HepG2 (cell line): ENCODE results near the gene FRMD1. TPM values are rescaled to one million over a fixed set of nuclear protein-coding genes. Genes with fewer than 3 reads are reported as not detected.

Experiments
- ATAC-seq: fragments of 200-7000 bp; cut with Tn5 transposase; 3 replicates; pipeline ENCODE4 v1.9.1; 2020; ENCODE audit warnings: mild to moderate bottlenecking, moderate library complexity
- BruUV-seq: library from RNA; stranded (reverse); fragments of 400-500 nt; replicated peaks from 2 replicates; lab custom pipeline; 2021; lab: Mats Ljungman, UMichigan
- CTCF ChIA-PET: fragments of 300-600 bp; formaldehyde crosslinking; extraction: SDS; loops from one replicate; lab custom pipeline; 2021; ENCODE audit warnings: low total read pairs, inconsistent platforms, low intra/inter-chr PET ratio; lab: Yijun Ruan, JAX
- POLR2A ChIA-PET: fragments of 350-600 bp; sonication (Branson Sonifier 250); formaldehyde crosslinking; loops from one replicate; lab custom pipeline; 2020; ENCODE audit warnings: antibody characterized with exemption, inconsistent platforms; lab: Yijun Ruan, JAX
- DNase-seq: peaks from one replicate; pipeline ENCODE4 v3.0.0-alpha.2; 2015; ENCODE audit warnings: low spot score
- FAIRE-seq: peaks from 3 replicates; lab custom pipeline; 2011; peaks lifted over from hg19 to GRCh38; lab: Jason Lieb, UNC
- H2AFZ ChIP-seq: one replicate; pipeline ENCODE4 v1.6.1; 2011; ENCODE audit warnings: low read length, inconsistent platforms
- H3K27ac ChIP-seq: fragments of 300-600 bp; 3 replicates; pipeline ENCODE4 v1.8.0; 2011; ENCODE audit warnings: mixed run types, mild to moderate bottlenecking, mixed read lengths, low read length, inconsistent platforms; ENCODE audit not compliant: insufficient read depth; ENCODE audit errors: extremely low read length
- H3K27me3 ChIP-seq, 2 experiments: fragments of 200-600 bp in 1 of 2; 2 replicates in 1 of 2; 3 replicates in 1 of 2; pipeline versions ENCODE4 v1.6.0 to v1.8.0; 2011; ENCODE audit warnings: low read length in 2 of 2, mild to moderate bottlenecking in 2 of 2, moderate library complexity in 2 of 2, inconsistent platforms in 1 of 2; ENCODE audit not compliant: insufficient read depth in 2 of 2, control insufficient read depth in 1 of 2
- H3K36me3 ChIP-seq, 2 experiments: fragments of 200-600 bp in 1 of 2; replicated peaks in 1 of 2; 2 replicates in 1 of 2; 3 replicates in 1 of 2; pipeline versions ENCODE4 v1.5.1 to v1.8.0; 2011; ENCODE audit warnings: low read length in 2 of 2, inconsistent platforms in 1 of 2; ENCODE audit not compliant: insufficient read depth in 2 of 2, control insufficient read depth in 1 of 2
- H3K4me1 ChIP-seq: 2 replicates; pipeline ENCODE4 v1.5.1; 2012; ENCODE audit warnings: low read length, inconsistent platforms; ENCODE audit not compliant: insufficient read depth
- H3K4me2 ChIP-seq: 2 replicates; pipeline ENCODE4 v1.6.0; 2011; ENCODE audit warnings: low read depth, low read length, inconsistent platforms
- H3K4me3 ChIP-seq, 3 experiments: fragments of 200-600 bp in 1 of 3; sonication (generic), shearing (Covaris generic) in 1 of 3; replicated peaks in 1 of 3; 2 replicates each; pipeline ENCODE4 v1.5.1; 2011 to 2016; ENCODE audit warnings: low read length in 3 of 3, inconsistent platforms in 2 of 3, low read depth in 2 of 3, mild to moderate bottlenecking in 2 of 3, control low read depth in 1 of 3, mixed read lengths in 1 of 3; ENCODE audit not compliant: insufficient read depth in 1 of 3
- H3K79me2 ChIP-seq: one replicate; pipeline ENCODE4 v1.6.1; 2011; ENCODE audit warnings: low read length, inconsistent platforms; ENCODE audit not compliant: insufficient read depth
- H3K9ac ChIP-seq: 2 replicates; pipeline ENCODE4 v1.6.0; 2011; ENCODE audit warnings: mild to moderate bottlenecking, low read depth, low read length, inconsistent platforms; ENCODE audit not compliant: insufficient read depth
- H3K9me3 ChIP-seq: 2 replicates; pipeline ENCODE4 v1.5.1; 2012; ENCODE audit warnings: mild to moderate bottlenecking, low read length
- H4K20me1 ChIP-seq: 2 replicates; pipeline ENCODE4 v1.6.0; 2011; ENCODE audit warnings: inconsistent platforms, mild to moderate bottlenecking, low read length, moderate library complexity; ENCODE audit not compliant: insufficient read depth
- BCL3 ChIP-seq: sonication (generic); formaldehyde crosslinking; IDR thresholded peaks from 2 replicates; pipeline ENCODE4 v1.5.1; 2020; ENCODE audit warnings: mild to moderate bottlenecking, missing genetic modification reagents, moderate library complexity
- CENPT ChIP-seq: sonication (generic); formaldehyde crosslinking; IDR thresholded peaks from 2 replicates; pipeline ENCODE4 v1.8.0; 2022; ENCODE audit warnings: low read depth, mild to moderate bottlenecking, moderate library complexity, missing genetic modification reagents
- MIER3 ChIP-seq: IDR thresholded peaks from 2 replicates; pipeline ENCODE4 v1.6.1; 2016; ENCODE audit warnings: missing compliant biosample characterization, borderline replicate concordance
- SP1 ChIP-seq, 2 experiments: fragments of 450-650 bp in 1 of 2; sonication (generic) in 1 of 2; formaldehyde crosslinking in 1 of 2; IDR thresholded peaks; 2 replicates each; pipeline versions ENCODE4 v1.4.0 to v1.6.1; 2016 to 2020; ENCODE audit warnings: missing genetic modification reagents in 1 of 2
- ZNF512B ChIP-seq: sonication (generic); formaldehyde crosslinking; IDR thresholded peaks from 2 replicates; pipeline ENCODE4 v1.5.1; 2020; ENCODE audit warnings: missing genetic modification reagents, mild to moderate bottlenecking, borderline replicate concordance
- WGBS: methylation state at CpG from one replicate; pipeline ENCODE4 v1.1.6; 2017; ENCODE audit warnings: low lambda C conversion rate; 5-methylcytosine and 5-hydroxymethylcytosine counted together
- in situ Hi-C: cut with HindIII; loops from 2 replicates; pipeline ENCODE4 v1.10.0; 2017; ENCODE audit warnings: low pct_unique_long_range_greater_than_20kb; ENCODE audit not compliant: extremely low pct_ligation_motif_present
- intact Hi-C: fragments of 100-400 bp; cut with micrococcal nuclease; formaldehyde crosslinking; loops from one replicate; pipeline ENCODE4 v1.10.0; 2022; ENCODE audit not compliant: unreplicated experiment
- polyA plus RNA-seq, 8 experiments: library from polyadenylated mRNA; depleted of rRNA in 3 of 8; stranded (reverse) in 7 of 8; unstranded in 1 of 8; fragments of >200 nt; fragmentation: Illumina TruSeq in 4 of 8; extraction: Trizol in 4 of 8; gene quantifications; 2 replicates each; pipeline versions ENCODE4 v1.2.1 to v1.2.3, GENCODE V29; 2011 to 2016; ENCODE audit warnings: low read depth in 4 of 8, missing spikeins in 1 of 8, mixed read lengths in 1 of 8; ENCODE audit not compliant: insufficient read depth in 1 of 8
- total RNA-seq, 5 experiments: library from RNA; depleted of rRNA; stranded (reverse); fragments of >200 nt; fragmentation: Illumina TruSeq; extraction: Trizol; gene quantifications; 2 replicates each; pipeline ENCODE4 v1.2.3, GENCODE V29; 2016; ENCODE audit warnings: low read depth in 1 of 5

Gene FRMD1
- total and polyA plus RNA-seq, 2 of the 13 experiments (the other 11 are each of a cell fraction or from before 2014, with no cell fraction given), result 0.01 TPM; not detected in 1

GRCh38 chr6:168044521-168045130 is 34.4 kb downstream of the FRMD1 start:
- no peak overlapping the region for H3K4me3 ChIP-seq
- no TSS peak for BruUV-seq
- DNase-seq (no peak), FAIRE-seq (no peak), ATAC-seq (no peak)
- H4K20me1 ChIP-seq, result no peaks in the 10 kb centered on the region
- H3K4me2 ChIP-seq, result 0 out of 2 replicates have a peak overlapping the region, but pooled peaks have one; percentile 59
- H3K79me2 ChIP-seq, result no peaks in the 10 kb centered on the region
- in situ Hi-C loops, result no loop called here
- H2AFZ ChIP-seq, result no peak overlapping the region
- peaks cover 12 to 73% of the 10 kb centered on the region in 2 experiments for H3K27me3 ChIP-seq
- H3K27ac ChIP-seq, result no peak overlapping the region
- no peaks in the 10 kb centered on the region for H3K9me3 ChIP-seq
- WGBS, result 51% methylated on average over 15 of the region's 28 CpGs
- TF ChIP-seq CENPT (CRISPR knock-in tag) (0 out of 2 replicates have a peak, but pooled peaks have one; percentile 10), ZNF512B (CRISPR knock-in tag) (no peak), MIER3 (CRISPR knock-in tag) (no peak), BCL3 (CRISPR knock-in tag) (no peak), SP1 (IDR thresholded peaks at IDR 0.05) (no peak), SP1 (CRISPR knock-in tag; IDR thresholded peaks at IDR 0.05) (no peak)
- H3K4me1 ChIP-seq, result 0 out of 2 replicates have a peak, but pooled peaks cover 7% of the 10 kb centered on the region
- no peaks in the 10 kb centered on the region for H3K36me3 ChIP-seq
- CTCF ChIA-PET, result interaction anchor here (0.9 to 1.1 kb wide), 2 partner anchors 73 to 312 kb away, joined by 3 to 4 read pairs; no protein-coding TSS in a partner anchor
- H3K9ac ChIP-seq, result no peak overlapping the region
- intact Hi-C loops, result no loop called here
- POLR2A ChIA-PET, result no interaction called here
